ENCODE results near the gene COX10.

COX10 gene

GRCh38 chr17:14201021-14201987, 132.0 kb downstream of the COX10 start:
- 72% methylated on average over 7 of the region's 10 CpGs for WGBS (ENCODE audit: insufficient coverage)
- no peak for DNase-seq
- CTCF ChIA-PET = interaction anchor here (0.6 kb wide), 1 partner anchor 118 kb away, joined by 3 read pairs; no protein-coding TSS in a partner anchor
- Histone ChIP-seq H3K4me1 (ENCODE audit: control extremely low read depth in 1 of 4, control insufficient read depth in 4 of 4, insufficient read depth in 4 of 4, low read length in 3 of 4) (peaks cover 3 to 22% (median 7%) of the 10 kb centered on the region in 4 experiments), H3K27ac (ENCODE audit: insufficient read depth in 1 of 2, low read depth in 1 of 2, low read length in 2 of 2, poor library complexity in 1 of 2, severe bottlenecking in 2 of 2) (no peak overlapping the region), H3K27me3 (replicated peaks in 2 of 5; ENCODE audit: control insufficient read depth in 4 of 5, insufficient read depth in 5 of 5, low read length in 4 of 5) (peaks cover 0 to 2% (median 0%) of the 10 kb centered on the region in 5 experiments), H3K4me3 (ENCODE audit: control insufficient read depth in 1 of 7, extremely low read depth in 1 of 7, insufficient read depth in 4 of 7, low read depth in 2 of 7, low read length in 6 of 7) (no peak overlapping the region), H3K9me3 (ENCODE audit: control extremely low read depth in 1 of 5, control insufficient read depth in 4 of 5, insufficient read depth in 2 of 5, low read depth in 1 of 5, low read length in 4 of 5) (no peaks in the 10 kb centered on the region), H3K36me3 (ENCODE audit: control insufficient read depth in 4 of 4, insufficient read depth in 4 of 4, low read length in 3 of 4) (peaks cover 2 to 21% (median 6%) of the 10 kb centered on the region in 4 experiments)
- POLR2A ChIA-PET = no interaction called here

GRCh38 chr17:14201988-14202380, 132.7 kb downstream of the COX10 start:
- Histone ChIP-seq H3K4me3 (ENCODE audit: control insufficient read depth in 1 of 7, extremely low read depth in 1 of 7, insufficient read depth in 4 of 7, low read depth in 2 of 7, low read length in 6 of 7) (no peak overlapping the region), H3K4me1 (ENCODE audit: control extremely low read depth in 1 of 4, control insufficient read depth in 4 of 4, insufficient read depth in 4 of 4, low read length in 3 of 4) (peaks cover 0 to 21% (median 7%) of the 10 kb centered on the region in 4 experiments), H3K27me3 (replicated peaks in 2 of 5; ENCODE audit: control insufficient read depth in 4 of 5, insufficient read depth in 5 of 5, low read length in 4 of 5) (peaks cover 0 to 2% (median 0%) of the 10 kb centered on the region in 5 experiments), H3K9me3 (ENCODE audit: control extremely low read depth in 1 of 5, control insufficient read depth in 4 of 5, insufficient read depth in 2 of 5, low read depth in 1 of 5, low read length in 4 of 5) (no peaks in the 10 kb centered on the region), H3K36me3 (ENCODE audit: control insufficient read depth in 4 of 4, insufficient read depth in 4 of 4, low read length in 3 of 4) (peaks cover 2 to 27% (median 8%) of the 10 kb centered on the region in 4 experiments), H3K27ac (ENCODE audit: insufficient read depth in 1 of 2, low read depth in 1 of 2, low read length in 2 of 2, poor library complexity in 1 of 2, severe bottlenecking in 2 of 2) (no peak overlapping the region)
- WGBS (ENCODE audit: insufficient coverage) = 87% methylated on average over 2 of the region's 4 CpGs
- no peak for DNase-seq
- ChIA-PET CTCF (no interaction called here), POLR2A (no interaction called here)

- H3K9me3 ChIP-seq (ENCODE audit: control extremely low read depth in 1 of 5, control insufficient read depth in 4 of 5, insufficient read depth in 2 of 5, low read depth in 1 of 5, low read length in 4 of 5) = no peaks in the 10 kb centered on the region
- WGBS (ENCODE audit: insufficient coverage) = 94% methylated on average over 6 of the region's 10 CpGs
- peaks cover 2 to 33% (median 9%) of the 10 kb centered on the region in 4 experiments for H3K36me3 ChIP-seq (ENCODE audit: control insufficient read depth in 4 of 4, insufficient read depth in 4 of 4, low read length in 3 of 4)
- ChIA-PET CTCF (interaction anchor here (0.6 to 0.7 kb wide), 2 partner anchors 11 to 36 kb away, joined by 3 read pairs; no protein-coding TSS in a partner anchor), POLR2A (no interaction called here)
- peaks cover 0 to 21% (median 7%) of the 10 kb centered on the region in 4 experiments for H3K4me1 ChIP-seq (ENCODE audit: control extremely low read depth in 1 of 4, control insufficient read depth in 4 of 4, insufficient read depth in 4 of 4, low read length in 3 of 4)
- no peak for DNase-seq
- no peak overlapping the region for H3K27ac ChIP-seq (ENCODE audit: insufficient read depth in 1 of 2, low read depth in 1 of 2, low read length in 2 of 2, poor library complexity in 1 of 2, severe bottlenecking in 2 of 2)
- no peak overlapping the region for H3K4me3 ChIP-seq (ENCODE audit: control insufficient read depth in 1 of 7, extremely low read depth in 1 of 7, insufficient read depth in 4 of 7, low read depth in 2 of 7, low read length in 6 of 7)
- peaks cover 0 to under 1% (median 0%) of the 10 kb centered on the region in 5 experiments for H3K27me3 ChIP-seq (replicated peaks in 2 of 5; ENCODE audit: control insufficient read depth in 4 of 5, insufficient read depth in 5 of 5, low read length in 4 of 5)
Observed at GRCh38 chr17:14202388-14203166, 133.3 kb downstream of the COX10 start.

- H3K4me3 ChIP-seq (ENCODE audit: control insufficient read depth in 1 of 7, extremely low read depth in 1 of 7, insufficient read depth in 4 of 7, low read depth in 2 of 7, low read length in 6 of 7) = no peak overlapping the region
- 96% methylated on average over 3 of the region's 3 CpGs for WGBS (ENCODE audit: insufficient coverage)
- CTCF ChIA-PET = interaction anchor here (0.6 to 0.7 kb wide), 2 partner anchors 10 to 37 kb away, joined by 3 read pairs; no protein-coding TSS in a partner anchor
- no peaks in the 10 kb centered on the region for H3K27me3 ChIP-seq (replicated peaks in 2 of 5; ENCODE audit: control insufficient read depth in 4 of 5, insufficient read depth in 5 of 5, low read length in 4 of 5)
- peak in 1 of 3 donors; percentile 32 for DNase-seq
- POLR2A ChIA-PET = no interaction called here
- H3K36me3 ChIP-seq (ENCODE audit: control insufficient read depth in 4 of 4, insufficient read depth in 4 of 4, low read length in 3 of 4) = peaks cover 2 to 28% (median 10%) of the 10 kb centered on the region in 4 experiments
- no peaks in the 10 kb centered on the region for H3K9me3 ChIP-seq (ENCODE audit: control extremely low read depth in 1 of 5, control insufficient read depth in 4 of 5, insufficient read depth in 2 of 5, low read depth in 1 of 5, low read length in 4 of 5)
- no peak overlapping the region for H3K27ac ChIP-seq (ENCODE audit: insufficient read depth in 1 of 2, low read depth in 1 of 2, low read length in 2 of 2, poor library complexity in 1 of 2, severe bottlenecking in 2 of 2)
- peaks cover 0 to 21% (median 7%) of the 10 kb centered on the region in 4 experiments for H3K4me1 ChIP-seq (ENCODE audit: control extremely low read depth in 1 of 4, control insufficient read depth in 4 of 4, insufficient read depth in 4 of 4, low read length in 3 of 4)
Observed at GRCh38 chr17:14203388-14203787, 134.1 kb downstream of the COX10 start.

- Histone ChIP-seq H3K9me3 (ENCODE audit: control extremely low read depth in 1 of 5, control insufficient read depth in 4 of 5, insufficient read depth in 2 of 5, low read depth in 1 of 5, low read length in 4 of 5) (no peaks in the 10 kb centered on the region), H3K36me3 (ENCODE audit: control insufficient read depth in 4 of 4, insufficient read depth in 4 of 4, low read length in 3 of 4) (peaks cover 2 to 33% (median 11%) of the 10 kb centered on the region in 4 experiments), H3K4me1 (ENCODE audit: control extremely low read depth in 1 of 4, control insufficient read depth in 4 of 4, insufficient read depth in 4 of 4, low read length in 3 of 4) (peaks cover 0 to 19% (median 7%) of the 10 kb centered on the region in 4 experiments), H3K27me3 (replicated peaks in 2 of 5; ENCODE audit: control insufficient read depth in 4 of 5, insufficient read depth in 5 of 5, low read length in 4 of 5) (no peaks in the 10 kb centered on the region), H3K4me3 (ENCODE audit: control insufficient read depth in 1 of 7, extremely low read depth in 1 of 7, insufficient read depth in 4 of 7, low read depth in 2 of 7, low read length in 6 of 7) (no peak overlapping the region), H3K27ac (ENCODE audit: insufficient read depth in 1 of 2, low read depth in 1 of 2, low read length in 2 of 2, poor library complexity in 1 of 2, severe bottlenecking in 2 of 2) (no peak overlapping the region)
- DNase-seq = no peak
- 78% methylated on average over 5 of the region's 5 CpGs for WGBS (ENCODE audit: insufficient coverage)
- CTCF ChIA-PET = no interaction called here
- POLR2A ChIA-PET = no interaction called here
Observed at GRCh38 chr17:14204084-14204483, 134.8 kb downstream of the COX10 start.

GRCh38 chr17:14204546-14204945, 135.2 kb downstream of the COX10 start:
- POLR2A ChIA-PET = no interaction called here
- CTCF ChIA-PET = no interaction called here

More at GRCh38 chr17:14204546-14204945, 135.2 kb downstream of the COX10 start:
- DNase-seq = no peak
- WGBS (ENCODE audit: insufficient coverage) = 100% methylated on average over 2 of the region's 2 CpGs
- H3K9me3 ChIP-seq (ENCODE audit: control extremely low read depth in 1 of 5, control insufficient read depth in 4 of 5, insufficient read depth in 2 of 5, low read depth in 1 of 5, low read length in 4 of 5) = no peaks in the 10 kb centered on the region
- no peak overlapping the region for H3K4me3 ChIP-seq (ENCODE audit: control insufficient read depth in 1 of 7, extremely low read depth in 1 of 7, insufficient read depth in 4 of 7, low read depth in 2 of 7, low read length in 6 of 7)
- H3K4me1 ChIP-seq (ENCODE audit: control extremely low read depth in 1 of 4, control insufficient read depth in 4 of 4, insufficient read depth in 4 of 4, low read length in 3 of 4) = peaks cover 0 to 14% (median 5%) of the 10 kb centered on the region in 4 experiments
- no peak overlapping the region for H3K27ac ChIP-seq (ENCODE audit: insufficient read depth in 1 of 2, low read depth in 1 of 2, low read length in 2 of 2, poor library complexity in 1 of 2, severe bottlenecking in 2 of 2)
- no peaks in the 10 kb centered on the region for H3K27me3 ChIP-seq (replicated peaks in 2 of 5; ENCODE audit: control insufficient read depth in 4 of 5, insufficient read depth in 5 of 5, low read length in 4 of 5)
- peaks cover 2 to 38% (median 12%) of the 10 kb centered on the region in 4 experiments for H3K36me3 ChIP-seq (ENCODE audit: control insufficient read depth in 4 of 4, insufficient read depth in 4 of 4, low read length in 3 of 4)

Data from common myeloid progenitor, CD34-positive (primary cell).